SHP77 treated with DMSO at 0.1 percent for 48 hours (cell line): Measurements from ENCODE around the gene AKAP11.

ENCODE experiments used
- DNase-seq: peaks from one replicate; lab custom pipeline; 2025; lab: John Stamatoyannopoulos, UW

The AKAP11 gene

DNA sequence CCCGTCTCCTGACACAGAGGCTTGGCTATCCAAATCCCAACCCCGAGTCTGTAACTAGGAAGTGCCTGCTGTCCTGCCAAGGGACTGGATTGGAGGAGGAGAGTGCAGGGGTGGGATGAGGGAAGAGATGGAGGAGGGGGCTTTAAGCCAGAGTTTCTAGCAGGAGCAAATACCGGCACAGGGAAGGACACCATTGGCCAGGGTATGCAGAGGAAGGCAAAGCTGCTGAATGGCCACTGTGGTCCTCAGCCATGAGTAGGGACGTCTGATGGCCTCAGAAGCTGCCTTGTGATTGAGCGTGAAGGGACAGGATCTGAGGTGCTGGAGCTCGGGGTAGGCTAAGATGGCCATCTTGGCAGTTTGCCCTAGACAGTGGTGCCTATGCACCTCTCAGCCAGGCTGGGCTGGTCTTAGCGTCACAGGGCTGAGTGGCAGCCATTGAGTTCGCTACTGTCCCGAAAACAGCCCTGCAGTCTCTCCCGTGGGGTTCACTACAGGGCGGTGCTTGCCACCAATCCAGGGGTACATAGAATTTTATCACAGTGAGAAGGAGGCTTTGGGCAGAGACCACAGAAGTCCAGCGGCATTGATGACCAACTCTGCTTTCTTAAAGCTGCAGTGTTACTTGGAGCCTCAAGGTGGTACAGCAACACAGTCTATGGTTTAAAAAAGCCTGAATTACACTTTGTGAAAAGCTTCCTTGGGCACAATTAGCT lies 61.8 kb downstream of the AKAP11 start:
- DNase-seq, result no peak

- no peak for DNase-seq
Measured at GRCh38 chr13:42334329-42334706, 62.4 kb downstream of the AKAP11 start.

- no peak for DNase-seq
Measured at GRCh38 chr13:42337808-42338600, 66.1 kb downstream of the AKAP11 start.

DNA sequence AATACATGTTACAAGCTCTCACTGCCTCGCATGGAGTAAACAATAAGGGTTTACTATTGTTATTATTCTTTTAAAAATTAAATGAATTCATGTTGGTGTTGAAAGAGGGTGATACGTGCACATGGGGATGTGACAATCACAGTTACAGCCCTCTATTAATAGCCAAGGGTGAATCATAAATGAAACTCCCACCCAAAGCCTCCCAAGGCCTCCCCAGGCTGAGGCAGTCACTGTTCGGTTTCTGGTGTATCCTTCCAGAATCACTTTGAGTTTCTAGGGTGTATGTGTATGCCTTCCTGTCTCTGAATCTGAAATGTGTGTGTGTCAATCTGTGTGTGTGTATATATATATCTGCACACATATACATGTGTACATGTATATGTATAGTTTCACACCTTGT lies 73.4 kb downstream of the AKAP11 start:
- DNase-seq, result no peak

DNA sequence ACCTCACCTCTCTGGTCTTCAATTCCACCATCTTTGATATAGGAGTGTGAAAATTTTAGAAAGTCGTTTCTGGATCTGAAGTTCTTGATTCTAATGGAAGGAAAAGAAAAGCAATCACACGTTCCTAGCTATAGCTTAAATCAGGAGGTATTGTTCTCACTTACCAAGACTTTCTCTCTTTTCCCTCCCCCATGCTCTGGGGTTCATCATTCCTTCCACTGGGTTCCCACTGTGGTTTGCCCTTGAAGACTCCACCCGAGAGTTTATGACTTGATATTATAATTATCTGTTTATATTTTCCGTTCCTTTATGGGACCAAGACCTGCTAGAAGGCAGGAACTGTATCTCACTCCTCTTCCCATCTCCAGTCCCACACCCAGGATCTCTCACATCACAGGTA lies 76.6 kb downstream of the AKAP11 start:
- DNase-seq, result no peak

GRCh38 chr13:42350141-42350540 lies 78.2 kb downstream of the AKAP11 start:
- DNase-seq, result no peak

DNA sequence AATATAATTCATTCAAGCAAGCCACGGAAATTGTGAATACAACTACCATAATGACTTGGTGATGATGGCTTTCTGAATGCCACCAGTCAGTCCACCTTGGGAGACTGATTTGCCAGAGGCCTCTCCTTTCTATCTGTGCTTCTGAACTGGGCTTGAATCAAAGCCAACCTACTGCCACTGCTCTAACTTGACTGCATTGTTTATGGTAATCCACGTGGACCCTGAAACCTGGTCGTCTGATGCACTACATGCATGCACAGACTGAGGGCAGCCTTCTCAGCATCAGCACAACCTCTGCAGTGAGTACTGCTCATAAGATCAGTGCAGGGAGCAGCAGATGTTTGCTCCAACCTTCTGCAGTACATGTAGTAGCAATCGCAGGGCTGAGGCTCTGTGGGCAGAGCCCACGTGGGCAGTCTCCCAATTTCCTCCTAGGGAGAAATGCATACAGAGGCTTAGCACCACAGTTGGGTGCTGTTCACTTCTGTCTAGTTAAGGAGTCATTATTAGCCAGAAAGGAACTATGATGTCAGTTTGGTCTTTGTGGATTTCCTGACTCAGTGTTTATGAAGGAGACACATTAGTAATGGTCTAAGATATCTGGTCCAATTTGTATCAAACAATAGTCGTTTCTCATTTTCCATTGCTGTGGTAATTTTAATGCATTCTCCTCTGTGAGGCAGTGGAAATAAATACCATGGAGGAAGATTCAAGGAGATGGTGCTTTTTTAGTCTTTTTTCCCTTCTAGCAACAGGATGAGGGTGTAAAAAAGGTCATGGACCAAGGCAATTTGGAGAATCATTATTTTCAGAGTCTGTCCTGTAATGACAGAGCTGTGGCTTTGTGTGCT lies 82.5 kb downstream of the AKAP11 start:
- no peak for DNase-seq

- no peak for DNase-seq
Measured at GRCh38 chr13:42355092-42355485, 83.1 kb downstream of the AKAP11 start.

DNA sequence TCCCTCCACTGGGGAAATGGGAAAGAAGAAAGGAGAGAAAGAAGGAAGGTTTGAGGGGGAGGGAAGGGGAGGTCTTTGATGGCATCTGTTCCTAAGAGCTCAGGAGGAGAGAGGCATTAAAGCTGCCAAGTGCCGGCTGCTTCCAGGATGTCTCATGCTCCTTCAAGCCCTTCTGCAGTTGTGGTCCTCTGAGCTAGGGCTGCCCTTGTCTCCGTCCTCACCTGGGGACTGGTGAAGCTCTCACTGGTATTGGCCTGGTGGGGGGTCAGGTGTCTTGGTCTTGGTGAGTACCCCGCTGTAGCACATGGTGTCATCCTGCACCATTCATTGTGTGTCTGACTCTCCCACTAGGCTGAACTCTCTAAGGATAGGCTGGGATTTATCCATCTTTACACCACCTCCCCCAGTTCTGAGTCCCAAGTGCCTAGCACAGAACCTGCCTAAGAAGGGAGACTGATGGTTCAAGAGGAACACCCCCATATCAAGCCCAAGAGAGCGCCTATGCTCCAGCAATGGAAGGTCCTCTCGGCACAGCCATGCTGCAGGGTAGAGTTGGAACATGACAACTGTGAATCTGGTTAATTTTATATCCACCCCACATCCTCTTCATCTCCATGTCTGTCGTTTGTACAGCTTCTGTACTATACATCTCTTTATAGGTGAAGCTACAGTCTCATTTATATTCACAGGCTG lies 83.7 kb downstream of the AKAP11 start:
- DNase-seq, result no peak

DNA sequence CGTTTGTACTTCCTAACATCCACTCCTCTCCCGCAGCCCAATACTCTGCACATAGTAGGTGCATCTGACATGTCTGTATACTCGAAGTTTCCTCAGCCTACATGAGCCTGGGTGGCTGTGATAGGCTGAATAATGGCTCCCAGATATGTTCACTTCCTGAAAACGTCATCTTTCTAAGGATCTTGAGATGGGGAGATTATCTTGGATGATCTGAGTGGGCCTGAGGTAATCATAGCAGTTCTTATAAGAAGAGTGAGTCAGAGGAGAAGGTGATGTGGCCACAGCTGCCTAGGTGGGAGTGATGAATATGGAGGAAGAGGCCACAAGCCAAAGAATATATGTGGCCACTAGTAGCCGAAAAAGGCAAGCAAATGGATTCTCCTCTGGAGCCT lies 84.2 kb downstream of the AKAP11 start:
- no peak for DNase-seq

DNA sequence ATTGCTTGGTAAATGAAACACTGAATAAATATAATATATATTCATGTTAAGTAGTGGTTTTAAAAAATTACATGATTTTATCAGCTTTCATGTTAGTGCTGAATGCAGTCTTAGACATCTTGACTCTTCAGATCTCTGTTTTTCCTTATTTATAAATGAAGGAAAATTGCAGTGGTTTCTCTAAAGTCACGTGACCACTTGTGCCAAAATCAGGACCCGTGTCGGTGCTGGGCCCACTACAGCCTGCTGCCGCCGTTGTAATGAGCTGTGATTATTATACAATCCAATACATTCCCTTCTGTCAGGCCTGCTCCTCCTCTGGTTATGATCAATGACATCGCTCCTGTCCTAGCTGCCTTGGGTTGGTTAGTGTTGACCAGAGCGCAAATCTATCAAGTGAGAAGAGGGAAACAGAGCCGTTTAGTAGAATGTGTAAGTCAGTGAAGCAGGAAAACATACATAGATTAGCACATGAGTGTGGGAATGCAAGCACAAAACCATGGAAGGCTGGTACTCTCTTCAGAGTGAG lies 88.2 kb downstream of the AKAP11 start:
- no peak for DNase-seq

DNA sequence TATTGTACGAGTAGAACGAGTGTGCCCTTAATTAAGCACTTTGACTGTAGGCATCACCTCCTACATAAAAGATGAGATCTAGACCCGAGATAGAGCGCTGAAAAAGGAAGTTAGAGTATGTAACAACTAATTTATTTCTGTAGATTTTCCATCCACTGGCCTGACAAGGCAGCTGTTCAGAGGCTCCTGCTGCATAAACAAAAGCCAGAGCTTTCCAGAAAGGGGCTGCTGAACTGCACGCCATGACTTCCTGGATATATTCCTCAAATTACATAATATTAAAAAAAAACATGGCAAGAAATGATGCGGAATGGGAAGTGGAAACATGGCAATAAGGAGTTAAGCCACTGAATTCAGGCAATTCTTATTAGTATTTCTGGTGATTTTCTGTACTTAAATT lies 89.7 kb downstream of the AKAP11 start:
- no peak for DNase-seq

DNA sequence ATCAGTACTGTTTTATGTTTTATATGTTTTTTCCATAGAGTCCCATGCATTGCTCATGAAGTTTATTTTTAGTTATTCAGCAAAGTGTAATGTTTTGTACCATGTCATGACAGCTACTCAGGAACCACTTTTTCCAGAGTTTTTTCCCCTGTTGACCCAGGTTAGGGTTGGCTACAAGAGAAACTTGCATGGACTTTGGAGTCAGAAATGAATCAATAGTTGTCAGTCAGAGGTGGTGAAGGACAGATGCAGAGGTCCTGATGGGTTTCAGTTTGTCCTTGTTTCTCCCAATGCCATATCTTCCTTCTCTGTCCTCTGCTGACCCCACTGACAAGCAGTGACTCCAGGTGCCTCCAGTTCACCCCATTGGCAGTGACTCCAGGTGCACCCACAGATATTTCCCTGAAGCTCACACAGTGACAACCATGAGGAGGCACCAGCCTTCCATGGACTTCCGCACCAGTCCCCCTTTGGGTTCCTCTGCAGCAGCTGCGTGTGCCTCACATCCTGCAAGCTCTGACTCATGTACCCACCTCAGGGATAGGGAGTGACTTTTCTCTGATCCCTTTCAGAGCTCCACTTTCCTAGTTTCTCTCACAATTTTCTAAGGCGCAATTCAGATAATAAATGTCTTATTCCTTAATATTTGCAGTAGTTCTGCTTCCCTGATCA lies 92.1 kb downstream of the AKAP11 start:
- DNase-seq, result no peak

DNA sequence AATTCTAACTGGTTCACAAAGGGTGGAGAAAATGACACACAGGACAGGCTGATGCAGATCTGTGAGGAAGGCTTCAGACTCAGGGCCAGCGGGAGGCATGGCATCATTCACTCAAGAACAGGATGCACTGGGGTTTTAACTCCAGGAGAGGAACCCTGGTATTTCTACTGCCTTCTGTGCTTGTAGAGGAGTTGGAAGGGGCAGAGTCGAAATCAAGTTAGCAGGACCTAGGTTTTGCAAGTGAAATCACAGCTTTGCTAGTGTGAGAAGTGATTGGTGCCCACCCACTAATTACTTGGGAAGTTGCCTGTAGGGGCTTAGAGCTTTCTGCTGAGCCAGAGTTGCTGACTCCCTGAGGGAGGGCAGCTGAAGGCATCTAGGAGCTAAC lies 92.7 kb downstream of the AKAP11 start:
- no peak for DNase-seq

DNA sequence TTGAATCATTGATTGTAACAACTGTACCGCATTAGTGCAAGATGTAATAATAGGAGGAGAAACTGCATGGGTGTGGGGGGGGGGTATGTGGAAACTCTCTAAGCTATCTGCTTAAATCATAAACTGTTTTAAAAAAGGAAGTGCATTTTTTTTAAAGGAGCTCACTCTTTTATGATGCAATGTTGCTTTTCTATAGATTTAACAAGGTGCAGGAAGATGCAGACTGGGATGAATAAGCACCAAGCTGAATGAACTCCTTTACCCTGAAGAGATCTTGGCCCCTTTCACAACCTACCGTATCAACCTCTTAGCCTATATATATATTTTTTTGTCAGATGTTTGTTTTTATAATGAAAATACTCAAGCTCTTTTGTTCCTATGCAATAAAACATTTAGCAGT lies 95.9 kb downstream of the AKAP11 start:
- DNase-seq, result no peak

GRCh38 chr13:42369071-42369797 lies 97.3 kb downstream of the AKAP11 start:
- no peak for DNase-seq

GRCh38 chr13:42370229-42370628 lies 98.3 kb downstream of the AKAP11 start:
- DNase-seq, result no peak
